LNCaP clone FGC (cell line): ENCODE results near the gene IL1RL1.

Experiments
- DNase-seq: peaks from one replicate; pipeline ENCODE4 v3.0.0-alpha.2; 2011; ENCODE audit warnings: low read depth
- H3K4me3 ChIP-seq: 2 replicates; pipeline ENCODE4 v1.5.1; 2011; ENCODE audit warnings: mild to moderate bottlenecking, low read depth, low read length, control low read depth
- TF ChIP-seq, protein P1 (sequence below): IDR thresholded peaks from 2 replicates; pipeline ENCODE4 v1.5.1; 2012; ENCODE audit warnings: mild to moderate bottlenecking; ENCODE audit not compliant: control insufficient read depth, insufficient read depth; ENCODE audit errors: extremely low read depth

Gene IL1RL1

DNA sequence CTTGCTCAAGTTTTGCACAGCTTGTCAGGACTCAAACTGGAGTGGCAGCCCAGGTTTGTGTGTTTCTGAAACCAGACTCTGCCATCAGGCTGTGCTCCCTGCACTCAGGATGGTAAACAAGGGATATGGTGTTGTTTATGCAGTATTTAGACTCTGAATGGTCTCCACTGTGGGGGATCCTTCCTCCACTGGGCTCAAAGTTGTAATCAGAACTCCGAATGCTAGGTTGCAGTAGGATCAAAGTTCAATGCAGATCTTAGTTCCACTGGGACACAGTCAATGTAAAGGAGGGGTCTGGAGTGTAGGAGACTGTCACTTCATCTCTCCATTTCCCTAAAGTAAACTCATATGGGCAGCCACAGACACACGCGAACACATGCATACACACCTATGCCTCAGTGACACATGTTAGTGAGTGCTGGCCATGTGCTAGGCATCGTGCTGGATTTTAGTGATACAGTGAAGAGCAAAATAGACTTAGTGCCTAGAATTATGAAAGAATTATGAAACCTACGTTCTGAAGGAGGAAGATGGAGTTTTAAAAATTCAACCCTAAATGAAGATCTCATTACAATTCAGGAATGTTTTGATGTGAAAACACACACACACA, 50.4 kb downstream of the IL1RL1 start:
- H3K4me3 ChIP-seq, result no peak overlapping the region
- TF ChIP-seq, protein P1, sequence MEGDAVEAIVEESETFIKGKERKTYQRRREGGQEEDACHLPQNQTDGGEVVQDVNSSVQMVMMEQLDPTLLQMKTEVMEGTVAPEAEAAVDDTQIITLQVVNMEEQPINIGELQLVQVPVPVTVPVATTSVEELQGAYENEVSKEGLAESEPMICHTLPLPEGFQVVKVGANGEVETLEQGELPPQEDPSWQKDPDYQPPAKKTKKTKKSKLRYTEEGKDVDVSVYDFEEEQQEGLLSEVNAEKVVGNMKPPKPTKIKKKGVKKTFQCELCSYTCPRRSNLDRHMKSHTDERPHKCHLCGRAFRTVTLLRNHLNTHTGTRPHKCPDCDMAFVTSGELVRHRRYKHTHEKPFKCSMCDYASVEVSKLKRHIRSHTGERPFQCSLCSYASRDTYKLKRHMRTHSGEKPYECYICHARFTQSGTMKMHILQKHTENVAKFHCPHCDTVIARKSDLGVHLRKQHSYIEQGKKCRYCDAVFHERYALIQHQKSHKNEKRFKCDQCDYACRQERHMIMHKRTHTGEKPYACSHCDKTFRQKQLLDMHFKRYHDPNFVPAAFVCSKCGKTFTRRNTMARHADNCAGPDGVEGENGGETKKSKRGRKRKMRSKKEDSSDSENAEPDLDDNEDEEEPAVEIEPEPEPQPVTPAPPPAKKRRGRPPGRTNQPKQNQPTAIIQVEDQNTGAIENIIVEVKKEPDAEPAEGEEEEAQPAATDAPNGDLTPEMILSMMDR, result no peak
- DNase-seq, result no peak

DNA sequence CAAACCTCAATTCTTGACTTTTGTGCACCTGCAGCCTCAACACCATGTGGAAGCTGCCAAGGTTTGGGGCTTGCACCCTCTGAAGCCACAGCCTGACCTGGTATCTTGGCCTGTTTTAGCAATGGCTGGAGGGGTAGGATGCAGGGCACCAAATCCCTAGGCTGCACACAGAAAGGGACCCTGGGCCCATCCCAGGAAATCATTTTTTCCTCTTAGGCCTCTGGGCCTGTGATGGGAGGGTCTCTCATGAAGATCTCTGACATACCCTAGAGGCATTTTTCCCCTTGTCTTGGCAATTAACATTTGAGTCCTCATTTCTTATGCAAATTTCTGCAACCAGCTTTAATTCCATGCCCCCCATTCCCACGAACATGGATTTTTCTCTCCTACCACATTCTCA, 54.4 kb downstream of the IL1RL1 start:
- no peak for DNase-seq
- no peak overlapping the region for H3K4me3 ChIP-seq
- TF ChIP-seq, protein P1, result no peak

DNA sequence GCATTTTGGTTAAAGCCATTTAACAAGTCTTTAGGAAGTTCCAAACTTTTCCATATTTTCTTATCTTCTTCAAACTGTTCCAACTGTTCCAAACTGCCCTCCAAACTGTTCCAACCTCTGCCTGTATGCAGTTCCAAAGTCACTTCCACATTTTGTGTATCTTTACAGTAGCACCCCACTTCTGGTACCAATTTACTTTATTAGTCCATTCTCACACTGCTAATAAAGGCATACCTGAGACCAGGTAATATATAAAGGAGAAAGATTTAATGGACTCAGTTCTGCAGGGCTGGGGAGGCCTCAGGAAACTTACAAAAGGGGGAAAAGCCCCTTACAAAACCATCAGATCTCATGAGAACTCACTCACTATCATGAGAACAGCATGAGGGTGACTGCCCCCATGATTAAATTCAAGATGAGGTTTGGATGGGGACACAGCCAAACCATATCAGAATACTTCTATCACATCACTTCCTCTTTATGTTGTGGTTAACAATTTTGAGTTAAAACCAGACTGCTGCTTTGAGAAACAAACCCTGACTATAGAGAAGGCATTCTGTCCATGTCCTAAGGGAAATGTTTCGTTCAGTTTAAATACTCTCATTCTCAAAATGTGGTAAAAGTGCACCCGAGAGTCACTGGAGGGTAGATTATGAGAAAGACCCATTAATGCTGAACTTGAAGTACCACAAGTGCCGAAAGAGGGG, 55.2 kb downstream of the IL1RL1 start:
- TF ChIP-seq, protein P1, result no peak
- no peak overlapping the region for H3K4me3 ChIP-seq
- no peak for DNase-seq

DNA sequence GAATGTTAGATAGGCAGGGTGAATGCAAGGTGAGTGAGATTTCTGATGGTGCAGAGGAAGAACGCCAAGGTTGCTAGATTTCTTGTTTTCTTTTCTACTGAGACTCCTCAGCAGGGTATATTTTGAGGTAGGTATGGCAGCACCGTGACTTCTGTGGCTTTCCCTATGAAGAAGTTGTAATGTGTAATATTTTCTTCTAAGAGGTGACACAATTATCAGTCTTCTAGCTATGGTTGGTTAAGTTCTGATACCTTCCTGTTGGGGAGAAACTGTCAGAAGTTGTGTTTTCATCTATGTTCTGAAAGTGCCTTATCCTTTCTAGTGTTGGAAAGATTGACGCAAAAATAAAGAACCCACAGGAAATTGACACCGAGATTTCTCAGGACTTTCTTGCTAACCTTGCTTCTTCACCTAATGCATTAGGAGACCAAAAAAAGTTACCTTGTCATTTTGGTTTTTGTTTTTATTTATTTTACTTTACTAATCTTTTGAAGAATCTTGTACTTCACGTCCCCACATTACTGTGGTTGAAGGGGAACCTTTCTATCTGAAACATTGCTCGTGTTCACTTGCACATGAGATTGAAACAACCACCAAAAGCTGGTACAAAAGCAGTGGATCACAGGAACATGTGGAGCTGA, 56.1 kb downstream of the IL1RL1 start:
- DNase-seq, result no peak
- no peak overlapping the region for H3K4me3 ChIP-seq
- TF ChIP-seq, protein P1, result no peak

DNA sequence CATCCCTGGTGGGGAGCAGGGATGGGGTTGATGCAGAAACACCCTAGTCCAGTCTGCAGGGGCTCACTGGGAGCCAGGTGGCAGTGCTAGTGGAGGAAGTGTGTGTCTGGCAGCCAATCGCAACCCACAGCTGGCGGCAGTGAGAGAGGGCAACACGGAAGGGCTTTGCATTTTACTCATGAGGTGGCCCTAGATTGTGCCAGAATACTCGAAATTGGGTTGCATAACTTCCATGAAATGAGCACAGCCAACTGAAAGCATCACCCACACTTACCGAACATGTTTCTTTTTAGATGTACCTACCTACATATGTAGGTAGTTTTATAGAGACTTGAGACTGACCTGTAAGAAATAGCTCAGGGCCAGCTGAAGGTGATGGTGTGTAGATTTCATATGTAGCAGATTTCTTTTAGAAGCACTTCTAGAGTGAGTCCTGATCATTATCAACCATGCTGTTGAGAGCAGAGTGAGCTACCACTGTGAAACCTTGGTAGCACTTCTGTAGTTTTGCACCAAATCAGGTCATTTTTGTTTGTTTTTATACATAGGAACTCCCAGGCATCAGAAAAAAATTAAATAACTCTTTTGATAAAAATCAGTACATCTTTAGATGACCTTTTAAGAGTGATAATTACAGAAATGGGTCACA, 57.2 kb downstream of the IL1RL1 start:
- H3K4me3 ChIP-seq, result no peak overlapping the region
- DNase-seq, result no peak
- TF ChIP-seq, protein P1, result no peak

DNA sequence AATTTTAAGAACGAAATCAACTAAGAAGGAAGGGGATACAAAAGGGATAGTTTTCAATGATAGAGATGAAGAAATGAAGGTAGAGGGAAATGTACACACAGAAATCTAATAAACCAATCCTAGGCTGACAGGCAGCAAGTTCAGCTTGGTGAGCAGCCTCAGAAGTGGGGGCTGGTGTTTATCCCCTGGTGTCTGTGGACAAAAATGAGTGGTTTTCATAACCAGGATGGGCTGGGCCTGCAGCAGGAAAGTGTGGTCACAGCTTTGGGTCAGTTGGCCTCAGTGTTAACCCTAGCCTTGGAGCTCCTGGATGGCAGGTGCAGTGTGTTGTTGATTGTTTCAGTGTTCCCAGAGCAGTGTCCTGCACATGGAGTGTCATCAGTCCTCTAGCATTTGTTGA, 58.5 kb downstream of the IL1RL1 start:
- no peak for DNase-seq
- no peak overlapping the region for H3K4me3 ChIP-seq
- TF ChIP-seq, protein P1, result no peak
